Measurements from ENCODE around the gene TMEM178B.

The TMEM178B gene

DNA sequence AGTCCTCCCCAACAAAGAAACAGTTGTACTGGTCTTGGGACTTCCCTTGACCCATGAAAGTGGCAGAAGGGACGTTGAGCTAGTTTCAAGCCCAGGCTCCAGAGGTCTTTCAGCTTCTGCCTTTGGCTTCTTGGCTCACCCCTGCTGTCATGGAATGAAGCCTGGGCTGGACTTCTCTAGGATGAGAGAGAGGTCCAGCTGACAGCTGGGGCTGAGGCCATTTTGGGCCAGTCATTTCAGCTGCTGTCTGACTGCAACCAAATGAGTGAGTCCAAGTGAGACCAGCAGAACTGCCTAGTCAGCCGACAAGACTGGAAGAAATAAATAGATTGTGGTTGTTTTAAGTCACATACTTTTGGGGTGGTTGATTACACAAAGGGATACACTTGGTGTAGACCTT, 76.6 kb downstream of the TMEM178B start:
- no peaks in the 10 kb centered on the region for H3K27me3 ChIP-seq
- H3K27ac ChIP-seq: no peak overlapping the region
- H4K20me1 ChIP-seq: no peaks in the 10 kb centered on the region
- no peak overlapping the region for H3K9ac ChIP-seq
- no peak for TF ChIP-seq Cebpa-rat (IDR thresholded peaks at IDR 0.05)
- no peak overlapping the region for H3K4me3 ChIP-seq
- no peaks in the 10 kb centered on the region for H3K9me3 ChIP-seq (replicated peaks in 1 of 11)
- no peaks in the 10 kb centered on the region for H3K4me1 ChIP-seq
- H3K4me2 ChIP-seq: no peak overlapping the region
- H3K36me3 ChIP-seq: no peaks in the 10 kb centered on the region

DNA sequence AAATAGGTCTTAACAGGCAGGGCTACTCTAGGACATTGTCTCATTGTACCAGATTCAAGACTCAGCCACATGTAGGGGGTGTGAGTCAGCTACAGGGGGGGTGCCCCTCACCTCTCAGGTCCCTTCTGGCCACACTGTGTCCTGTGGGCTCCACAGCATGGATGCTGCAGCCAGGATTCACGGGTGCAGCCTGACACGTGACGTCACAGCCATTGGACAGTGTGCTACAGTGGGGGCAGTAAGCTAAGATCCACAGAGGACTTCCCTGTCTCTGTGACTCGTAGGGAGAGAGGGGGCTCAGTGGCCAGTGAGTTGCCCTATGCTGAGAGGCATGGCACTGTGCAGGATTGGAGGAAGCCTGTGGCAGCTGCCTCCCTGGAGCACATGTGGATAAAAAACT, 77.9 kb downstream of the TMEM178B start:
- Histone ChIP-seq H3K9me3 (replicated peaks in 1 of 11) (no peaks in the 10 kb centered on the region), H3K4me1 (peaks cover 1 to 9% (median 7%) of the 10 kb centered on the region in 10 experiments; a peak in 19 of 20 replicates), H3K4me3 (no peak overlapping the region), H3K4me2 (no peak overlapping the region), H3K36me3 (no peaks in the 10 kb centered on the region), H3K9ac (no peak overlapping the region), H3K27me3 (no peaks in the 10 kb centered on the region), H3K27ac (no peak overlapping the region), H4K20me1 (no peaks in the 10 kb centered on the region)
- TF ChIP-seq Cebpa-rat (IDR thresholded peaks at IDR 0.05): no peak

DNA sequence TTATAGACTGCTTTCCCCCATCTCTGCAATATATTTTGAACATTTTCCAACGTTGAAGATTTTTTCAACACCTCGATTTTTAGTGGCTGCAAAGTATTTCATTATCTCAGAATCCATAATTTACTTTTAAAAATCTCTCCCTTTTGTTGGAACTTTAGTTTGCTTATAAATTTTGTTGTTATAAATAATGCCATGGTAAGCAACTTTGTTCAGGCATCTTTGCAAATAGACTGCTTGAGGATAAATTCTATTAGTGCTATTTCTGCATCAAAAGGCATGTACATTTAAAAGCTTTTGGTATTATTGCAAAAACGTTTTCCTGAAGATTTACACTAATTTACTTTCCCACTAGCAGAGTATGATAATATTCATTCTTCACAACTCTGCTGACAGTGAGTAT, 79.4 kb downstream of the TMEM178B start:
- Histone ChIP-seq H3K27me3 (no peaks in the 10 kb centered on the region), H3K4me1 (peaks cover 8 to 24% (median 22%) of the 10 kb centered on the region in 10 experiments; a peak in 19 of 20 replicates), H3K4me2 (no peak overlapping the region), H3K4me3 (no peak overlapping the region), H3K9ac (no peak overlapping the region), H3K36me3 (no peaks in the 10 kb centered on the region), H4K20me1 (no peaks in the 10 kb centered on the region), H3K27ac (no peak overlapping the region), H3K9me3 (replicated peaks in 1 of 11) (no peaks in the 10 kb centered on the region)
- no peak for TF ChIP-seq Cebpa-rat (IDR thresholded peaks at IDR 0.05)

DNA sequence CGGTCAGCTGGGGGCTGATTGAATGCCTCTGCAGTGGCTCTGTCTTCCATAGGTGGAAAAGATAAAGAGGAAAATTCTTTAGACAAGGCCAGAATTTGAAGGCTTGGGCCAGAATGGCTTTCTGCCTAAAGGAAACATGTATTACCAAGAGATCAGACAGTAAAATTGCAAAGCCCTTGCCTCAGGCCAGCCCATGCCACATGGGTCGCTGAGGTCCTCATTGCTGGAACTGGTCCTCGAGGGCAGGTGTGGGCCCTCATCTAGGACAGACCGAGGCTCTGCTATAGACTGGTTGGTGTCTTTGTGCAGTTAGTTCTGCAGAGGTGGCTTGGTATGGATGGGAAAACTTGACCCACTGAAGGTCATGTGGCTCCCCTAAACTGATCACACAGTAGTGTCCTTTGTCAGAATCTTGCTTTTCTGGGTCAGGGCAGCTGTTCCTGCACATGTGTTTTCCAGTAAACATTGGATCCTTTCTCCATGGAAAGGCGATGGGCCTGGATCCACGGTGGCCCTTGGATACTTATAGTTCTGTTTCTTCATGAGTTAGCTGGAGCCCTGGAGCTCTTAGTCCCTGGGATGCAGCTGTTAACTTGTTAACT, 80.4 kb downstream of the TMEM178B start:
- no peaks in the 10 kb centered on the region for H3K9me3 ChIP-seq (replicated peaks in 1 of 11)
- H3K27ac ChIP-seq: no peak overlapping the region
- no peaks in the 10 kb centered on the region for H3K27me3 ChIP-seq
- H3K9ac ChIP-seq: no peak overlapping the region
- no peak overlapping the region for H3K4me2 ChIP-seq
- H3K4me3 ChIP-seq: no peak overlapping the region
- H4K20me1 ChIP-seq: no peaks in the 10 kb centered on the region
- no peak for TF ChIP-seq Cebpa-rat (IDR thresholded peaks at IDR 0.05)
- H3K4me1 ChIP-seq: peaks cover 8 to 34% (median 31%) of the 10 kb centered on the region in 10 experiments; a peak in 19 of 20 replicates
- H3K36me3 ChIP-seq: no peaks in the 10 kb centered on the region

DNA sequence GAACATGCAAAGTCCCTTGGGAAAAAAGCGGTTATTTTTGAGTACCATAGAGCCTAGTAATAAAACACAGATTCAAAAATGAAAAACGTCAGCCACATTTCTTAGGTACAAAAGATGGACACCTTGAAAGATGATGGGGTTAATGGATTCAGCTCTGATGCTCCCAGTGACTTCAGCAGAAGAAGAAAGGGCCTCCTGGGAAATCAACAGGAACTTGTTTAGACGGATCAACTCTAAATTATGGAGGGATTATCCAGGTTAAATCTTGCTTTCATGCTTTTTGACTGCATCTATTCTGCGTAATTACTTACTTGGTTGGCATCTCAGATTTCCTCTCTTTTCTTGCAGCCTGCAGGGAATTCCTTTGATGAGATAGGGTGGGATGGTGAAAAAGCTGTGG, 82.5 kb downstream of the TMEM178B start:
- no peaks in the 10 kb centered on the region for H3K9me3 ChIP-seq (replicated peaks in 1 of 11)
- H4K20me1 ChIP-seq: no peaks in the 10 kb centered on the region
- H3K9ac ChIP-seq: peak overlapping the region in 4 of 11 experiments; percentile 19 to 54 (median 42); a peak in 5 of 22 replicates
- H3K27me3 ChIP-seq: no peaks in the 10 kb centered on the region
- H3K4me3 ChIP-seq: no peak overlapping the region
- H3K4me1 ChIP-seq: peaks cover 8 to 35% (median 32%) of the 10 kb centered on the region in 10 experiments; a peak in 19 of 20 replicates
- peak overlapping the region in 6 of 11 experiments; percentile 67 to 78 (median 72); a peak in 13 of 22 replicates for H3K27ac ChIP-seq
- H3K36me3 ChIP-seq: no peaks in the 10 kb centered on the region
- no peak for TF ChIP-seq Cebpa-rat (IDR thresholded peaks at IDR 0.05)
- H3K4me2 ChIP-seq: peak overlapping the region in 8 of 11 experiments; percentile 41 to 83 (median 70); a peak in 16 of 22 replicates

DNA sequence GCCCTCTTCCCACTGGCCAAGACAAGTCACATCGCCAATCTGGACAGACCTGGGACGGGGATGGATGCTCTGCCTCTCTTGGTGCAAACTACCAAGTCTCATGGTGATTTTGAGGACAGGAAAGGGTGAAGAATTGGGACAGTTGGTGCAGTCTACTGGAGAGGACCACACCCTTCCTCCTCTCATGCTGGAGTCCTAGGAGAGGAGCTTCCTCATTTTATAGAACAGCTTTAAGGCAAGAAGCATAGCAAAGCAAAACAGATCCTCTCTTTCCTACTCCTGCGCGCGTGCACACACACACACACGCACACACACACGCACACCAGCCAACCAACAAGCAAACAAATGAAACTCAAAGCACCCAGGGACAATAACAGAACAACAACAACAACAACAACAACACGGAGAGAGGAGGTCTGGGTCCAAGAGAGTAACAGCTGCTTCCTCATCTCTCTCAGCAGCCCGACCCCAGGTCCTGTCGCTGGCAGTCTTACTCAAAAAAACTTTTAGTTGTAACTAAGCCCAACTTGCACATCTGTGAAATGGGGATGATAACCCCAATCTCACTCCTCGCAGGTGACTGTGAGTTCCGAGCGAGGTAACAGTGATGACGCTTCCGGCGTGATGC, 83.4 kb downstream of the TMEM178B start:
- Histone ChIP-seq H3K9me3 (replicated peaks in 1 of 11) (no peaks in the 10 kb centered on the region), H3K27me3 (no peaks in the 10 kb centered on the region), H3K4me3 (no peak overlapping the region), H4K20me1 (no peaks in the 10 kb centered on the region), H3K9ac (peak overlapping the region in 5 of 11 experiments; percentile 19 to 54 (median 38); a peak in 8 of 22 replicates), H3K27ac (peak overlapping the region in 7 of 11 experiments; percentile 18 to 78 (median 71); a peak in 14 of 22 replicates), H3K36me3 (no peaks in the 10 kb centered on the region), H3K4me1 (peaks cover 8 to 35% (median 32%) of the 10 kb centered on the region in 10 experiments; a peak in 19 of 20 replicates), H3K4me2 (peak overlapping the region in 10 of 11 experiments; percentile 14 to 83 (median 66); a peak in 19 of 22 replicates)
- TF ChIP-seq Cebpa-rat (IDR thresholded peaks at IDR 0.05): no peak

DNA sequence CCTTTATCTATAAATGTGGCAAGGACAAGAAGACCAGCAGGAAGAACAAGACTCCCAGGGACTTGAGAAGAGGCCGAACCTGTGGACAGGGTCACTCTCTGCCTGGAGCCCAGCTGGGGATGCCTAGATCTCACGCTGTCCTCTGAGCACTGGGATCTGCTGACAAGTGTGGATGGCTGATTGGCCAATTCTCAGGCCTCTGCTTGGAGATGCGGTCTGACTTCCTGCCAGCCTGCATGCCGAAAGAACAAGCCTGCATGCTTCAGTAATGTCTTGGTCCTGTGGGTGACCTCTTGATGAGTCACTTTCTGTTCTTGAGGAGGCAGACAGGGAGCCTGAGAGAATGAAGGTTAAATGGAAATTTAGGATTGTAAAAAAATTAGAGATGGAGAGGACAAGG, 84.7 kb downstream of the TMEM178B start:
- H3K4me2 ChIP-seq: peak overlapping the region in 7 of 11 experiments; percentile 63 to 83 (median 71); a peak in 11 of 22 replicates
- peaks cover 0 to 10% (median 7%) of the 10 kb centered on the region in 11 experiments; a peak in 9 of 22 replicates for H3K9me3 ChIP-seq (replicated peaks in 1 of 11)
- no peak for TF ChIP-seq Cebpa-rat (IDR thresholded peaks at IDR 0.05)

DNA sequence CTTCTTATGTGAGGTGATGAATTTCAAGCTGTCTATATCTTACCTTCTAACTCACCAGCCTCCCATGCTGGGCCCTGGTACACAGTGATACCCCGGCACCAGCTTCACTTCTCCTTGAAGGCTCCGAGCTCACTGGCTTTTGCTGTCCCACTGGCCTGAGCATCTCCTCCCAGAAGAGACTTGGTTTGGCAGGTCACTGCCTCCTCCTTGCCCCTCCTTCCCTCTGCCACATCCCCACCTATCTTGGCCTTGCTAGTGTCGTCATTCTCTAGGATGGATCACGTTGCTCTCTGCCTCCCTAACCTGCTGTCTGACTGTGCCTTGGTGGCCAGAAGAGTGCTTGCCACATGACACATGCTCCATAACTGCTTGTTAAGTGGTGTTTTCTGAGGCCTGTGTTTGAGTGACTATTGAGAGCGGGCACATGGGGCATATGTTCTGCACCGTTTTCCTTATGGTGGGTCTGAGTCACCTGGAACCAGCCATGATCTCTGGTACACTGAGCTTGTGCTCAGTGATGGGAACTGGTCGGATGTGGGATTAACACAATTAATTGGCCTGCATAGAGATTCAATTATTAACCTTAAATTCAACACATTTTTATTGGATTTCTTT, 86.5 kb downstream of the TMEM178B start:
- H3K27me3 ChIP-seq: no peaks in the 10 kb centered on the region
- TF ChIP-seq Cebpa-rat (IDR thresholded peaks at IDR 0.05): no peak
- no peaks in the 10 kb centered on the region for H4K20me1 ChIP-seq
- H3K36me3 ChIP-seq: no peaks in the 10 kb centered on the region
- H3K4me1 ChIP-seq: peaks cover 8 to 35% (median 32%) of the 10 kb centered on the region in 10 experiments; a peak in 19 of 20 replicates
- no peak overlapping the region for H3K27ac ChIP-seq
- peaks cover 0 to 10% (median 7%) of the 10 kb centered on the region in 11 experiments; a peak in 9 of 22 replicates for H3K9me3 ChIP-seq (replicated peaks in 1 of 11)
- no peak overlapping the region for H3K4me3 ChIP-seq
- no peak overlapping the region for H3K9ac ChIP-seq
- H3K4me2 ChIP-seq: no peak overlapping the region

More for the DNA sequence above, 84.7 kb downstream of the TMEM178B start:
- Histone ChIP-seq H4K20me1 (no peaks in the 10 kb centered on the region), H3K36me3 (no peaks in the 10 kb centered on the region), H3K27me3 (no peaks in the 10 kb centered on the region), H3K27ac (peak overlapping the region in 6 of 11 experiments; percentile 67 to 78 (median 72); a peak in 11 of 22 replicates), H3K9ac (peak overlapping the region in 1 of 11 experiments; percentile 19; a peak in 1 of 22 replicates), H3K4me1 (peaks cover 8 to 35% (median 32%) of the 10 kb centered on the region in 10 experiments; a peak in 19 of 20 replicates), H3K4me3 (no peak overlapping the region)
